Upper lobe of left lung (tissue), 6 donors: ENCODE data around the gene TEX264. TPM values are rescaled to one million over a fixed set of nuclear protein-coding genes. Genes with fewer than 3 reads are reported as not detected.

ENCODE experiments used
- ATAC-seq, 2 donors: fragments of 200-7000 bp; cut with Tn5 transposase; one replicate each; pipeline ENCODE4 v1.9.1; 2022; ENCODE audit warnings: mild to moderate bottlenecking in 2 of 2, moderate library complexity in 2 of 2; ENCODE audit not compliant: low FRiP score in 2 of 2
- DNase-seq, 2 donors: peaks; one replicate each; pipeline ENCODE4 v3.0.0-alpha.2; 2019 to 2020
- H3K27ac ChIP-seq, 4 donors: fragments of 200-600 bp; sonication (generic); one replicate each; pipeline ENCODE4 v1.5.1; 2016 to 2019
- H3K27me3 ChIP-seq, 4 donors: fragments of 200-600 bp; sonication (generic); one replicate each; pipeline ENCODE4 v1.5.1; 2017 to 2019
- H3K36me3 ChIP-seq, 4 donors: fragments of 200-600 bp; sonication (generic); one replicate each; pipeline ENCODE4 v1.5.1; 2016 to 2019
- H3K4me1 ChIP-seq, 4 donors: fragments of 200-600 bp; sonication (generic); one replicate each; pipeline ENCODE4 v1.5.1; 2018 to 2019
- H3K4me3 ChIP-seq, 4 donors: fragments of 200-600 bp; sonication (generic); one replicate each; pipeline ENCODE4 v1.5.1; 2017 to 2019; ENCODE audit warnings: mild to moderate bottlenecking in 2 of 4, moderate library complexity in 1 of 4
- H3K9me3 ChIP-seq, 4 donors: fragments of 200-600 bp; sonication (generic); one replicate each; pipeline ENCODE4 v1.5.1; 2018 to 2019
- EP300 ChIP-seq, 4 donors: sonication (generic); formaldehyde crosslinking; IDR thresholded peaks; one replicate each; pipeline ENCODE4 v1.5.1; 2017; ENCODE audit warnings: antibody characterized with exemption in 4 of 4, control low read depth in 2 of 4
- POLR2A ChIP-seq, 4 donors: fragments of 450-650 bp; IDR thresholded peaks; one replicate each; pipeline ENCODE4 v1.5.1; 2016 to 2017; ENCODE audit warnings: antibody characterized with exemption in 4 of 4, mild to moderate bottlenecking in 2 of 4
- POLR2AphosphoS5 ChIP-seq, 2 donors: sonication (generic); formaldehyde crosslinking; IDR thresholded peaks; one replicate each; pipeline ENCODE4 v1.5.1; 2017; ENCODE audit warnings: antibody characterized with exemption in 2 of 2
- WGBS, 2 donors: methylation state at CpG; one replicate each; pipeline ENCODE4 v1.1.5; 2017 to 2018; 5-methylcytosine and 5-hydroxymethylcytosine counted together
- total RNA-seq, 6 donors: library from RNA; depleted of rRNA in 4 of 6; stranded (reverse); fragments of >200 nt in 4 of 6; gene quantifications; one replicate each; pipeline versions ENCODE4 v1.1.0 to v1.2.1, GENCODE V29; 2016 to 2021
- TF ChIP-seq, protein P1 (sequence below), 6 experiments: fragments of 450-650 bp in 4 of 6; fragments of 200-600 bp in 2 of 6; sonication (generic) in 2 of 6; IDR thresholded peaks; one replicate each; pipeline ENCODE4 v1.5.1; 2016 to 2019; ENCODE audit warnings: antibody characterized with exemption in 6 of 6
- donor health status: DM: no; HTN: no; CAD: no; lungs with moderate emphysema.
- donor health status: DM: no; HTN: yes; CAD: no; lungs with severe emphysema.

Gene TEX264
- total RNA-seq, 6 donors from 2014 or later: 40.4 to 86.5 (median 55.5) TPM

DNA sequence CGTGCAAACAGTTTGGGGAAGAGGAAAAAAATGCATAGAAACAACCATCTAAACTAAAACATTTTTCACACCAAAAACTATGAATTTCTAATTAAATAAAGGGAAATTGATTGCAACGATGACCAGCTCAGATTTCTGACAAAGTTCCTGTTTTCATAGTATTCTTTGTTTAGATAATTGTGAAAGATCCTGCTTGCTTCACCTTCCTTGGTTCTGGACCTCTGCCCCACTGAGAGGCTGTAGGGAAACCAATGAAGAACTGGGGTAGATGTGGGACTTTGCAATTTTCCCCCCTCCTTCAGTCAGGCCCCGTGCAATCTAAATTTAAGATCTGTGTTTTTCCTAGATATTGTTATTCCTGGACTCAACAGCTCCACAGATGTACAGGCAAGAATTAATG, 13.8 kb upstream of the TEX264 start:
- ATAC-seq (no peak), DNase-seq (no peak)
- Histone ChIP-seq H3K36me3 (peaks cover 13 to 68% (median 38%) of the 10 kb centered on the region in 4 donors), H3K27ac (no peak overlapping the region), H3K4me1 (no peaks in the 10 kb centered on the region), H3K4me3 (no peak overlapping the region), H3K27me3 (no peaks in the 10 kb centered on the region), H3K9me3 (no peaks in the 10 kb centered on the region)
- no peak for TF ChIP-seq POLR2AphosphoS5 (IDR thresholded peaks at IDR 0.05)
- TF ChIP-seq, protein P1, sequence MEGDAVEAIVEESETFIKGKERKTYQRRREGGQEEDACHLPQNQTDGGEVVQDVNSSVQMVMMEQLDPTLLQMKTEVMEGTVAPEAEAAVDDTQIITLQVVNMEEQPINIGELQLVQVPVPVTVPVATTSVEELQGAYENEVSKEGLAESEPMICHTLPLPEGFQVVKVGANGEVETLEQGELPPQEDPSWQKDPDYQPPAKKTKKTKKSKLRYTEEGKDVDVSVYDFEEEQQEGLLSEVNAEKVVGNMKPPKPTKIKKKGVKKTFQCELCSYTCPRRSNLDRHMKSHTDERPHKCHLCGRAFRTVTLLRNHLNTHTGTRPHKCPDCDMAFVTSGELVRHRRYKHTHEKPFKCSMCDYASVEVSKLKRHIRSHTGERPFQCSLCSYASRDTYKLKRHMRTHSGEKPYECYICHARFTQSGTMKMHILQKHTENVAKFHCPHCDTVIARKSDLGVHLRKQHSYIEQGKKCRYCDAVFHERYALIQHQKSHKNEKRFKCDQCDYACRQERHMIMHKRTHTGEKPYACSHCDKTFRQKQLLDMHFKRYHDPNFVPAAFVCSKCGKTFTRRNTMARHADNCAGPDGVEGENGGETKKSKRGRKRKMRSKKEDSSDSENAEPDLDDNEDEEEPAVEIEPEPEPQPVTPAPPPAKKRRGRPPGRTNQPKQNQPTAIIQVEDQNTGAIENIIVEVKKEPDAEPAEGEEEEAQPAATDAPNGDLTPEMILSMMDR (IDR thresholded peaks at IDR 0.05): no peak
- TF ChIP-seq EP300 (IDR thresholded peaks at IDR 0.05): no peak
- no peak for TF ChIP-seq POLR2A (IDR thresholded peaks at IDR 0.05)
- 74 to 85% methylated on average over 3 of the region's 3 CpGs for WGBS, 2 donors

DNA sequence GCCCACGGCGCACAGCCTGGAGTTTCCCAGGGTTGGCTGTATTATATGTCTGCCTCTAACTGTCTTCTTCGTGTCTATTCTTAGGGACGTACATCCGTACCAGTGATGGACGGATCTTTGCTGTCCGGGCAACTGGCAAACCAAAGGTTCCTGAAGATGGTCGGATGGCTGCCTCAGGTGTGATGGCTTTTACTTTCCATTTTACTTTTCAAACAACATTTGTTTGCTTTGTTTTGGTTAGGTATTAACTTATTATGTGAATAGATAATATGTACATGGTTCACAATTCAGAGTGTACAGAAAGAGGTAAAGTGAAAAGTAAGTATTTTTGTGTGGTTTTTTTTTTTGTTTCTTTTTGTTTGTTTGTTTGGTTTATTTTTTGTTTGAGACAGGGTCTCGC, 11.1 kb upstream of the TEX264 start:
- ATAC-seq (no peak), DNase-seq (no peak)
- TF ChIP-seq EP300 (IDR thresholded peaks at IDR 0.05) (no peak), POLR2AphosphoS5 (IDR thresholded peaks at IDR 0.05) (no peak), POLR2A (IDR thresholded peaks at IDR 0.05) (no peak)
- TF ChIP-seq, protein P1 (IDR thresholded peaks at IDR 0.05): no peak
- Histone ChIP-seq H3K27me3 (no peaks in the 10 kb centered on the region), H3K4me3 (no peak overlapping the region), H3K4me1 (no peaks in the 10 kb centered on the region), H3K9me3 (no peaks in the 10 kb centered on the region), H3K27ac (no peak overlapping the region), H3K36me3 (peaks cover 15 to 92% (median 48%) of the 10 kb centered on the region in 4 donors)
- WGBS, 2 donors: 96 to 97% methylated on average over 9 of the region's 9 CpGs

DNA sequence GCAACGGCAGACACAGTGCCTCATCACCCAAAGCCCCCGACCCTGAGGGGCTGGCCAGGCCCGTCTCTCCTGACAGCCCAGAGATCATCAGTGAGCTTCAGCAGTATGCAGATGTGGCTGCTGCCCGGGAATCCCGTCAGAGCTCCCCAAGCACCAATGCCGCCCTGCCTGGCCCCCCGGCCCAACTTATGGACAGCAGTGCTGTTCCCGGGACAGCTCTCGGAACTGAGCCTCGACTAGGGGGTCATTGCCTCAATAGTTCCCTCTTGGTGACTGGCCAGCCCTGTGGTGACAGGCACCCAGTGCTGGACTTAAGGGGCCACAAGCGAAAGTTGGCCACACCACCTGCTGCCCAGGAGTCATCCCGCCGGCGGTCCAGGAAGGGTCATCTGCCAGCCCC, 8.6 kb upstream of the TEX264 start:
- H3K27me3 ChIP-seq: no peaks in the 10 kb centered on the region
- WGBS, 2 donors: 87 to 97% methylated on average over 3 to 14 of the region's 14 CpGs
- H3K36me3 ChIP-seq: peaks cover 15 to 75% (median 38%) of the 10 kb centered on the region in 4 donors

DNA sequence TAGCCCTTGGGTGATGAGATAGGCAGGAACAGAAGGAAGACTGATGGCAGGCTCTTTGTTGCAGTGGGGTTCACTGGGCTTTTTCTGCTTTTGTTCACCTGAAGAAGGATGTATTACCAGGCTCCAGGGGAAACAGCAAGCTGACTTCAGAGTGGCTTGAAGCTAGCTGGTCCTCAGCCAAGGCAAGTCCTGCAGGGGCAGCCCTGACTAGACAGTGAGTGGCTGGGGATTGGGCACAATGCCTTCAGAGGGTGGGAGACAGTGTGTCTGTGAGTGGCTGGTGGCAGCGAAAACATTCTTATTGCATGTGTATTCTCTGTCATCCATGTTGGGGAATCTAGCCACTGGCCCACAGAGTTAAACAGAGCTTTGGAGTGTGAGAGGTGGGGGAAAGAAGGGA, 2.3 kb upstream of the TEX264 start:
- no peak overlapping the region for H3K27ac ChIP-seq
- peaks cover 0 to 13% (median under 1%) of the 10 kb centered on the region in 4 donors for H3K36me3 ChIP-seq
- H3K27me3 ChIP-seq: no peaks in the 10 kb centered on the region
- ATAC-seq (no peak), DNase-seq (no peak)
- no peak for TF ChIP-seq EP300 (IDR thresholded peaks at IDR 0.05)
- H3K4me3 ChIP-seq: no peak overlapping the region
- 73 to 100% methylated on average over 1 of the region's 1 CpG for WGBS, 2 donors
- H3K4me1 ChIP-seq: peaks cover 33 to 40% (median 38%) of the 10 kb centered on the region in 4 donors
- no peaks in the 10 kb centered on the region for H3K9me3 ChIP-seq

More for the DNA sequence above, 8.6 kb upstream of the TEX264 start:
- no peak overlapping the region for H3K4me3 ChIP-seq
- H3K4me1 ChIP-seq: no peaks in the 10 kb centered on the region
- DNase-seq: peak in 1 of 2 donors; percentile 63
- no peak for TF ChIP-seq EP300 (IDR thresholded peaks at IDR 0.05)
- TF ChIP-seq POLR2A (IDR thresholded peaks at IDR 0.05): no peak
- TF ChIP-seq, protein P1 (IDR thresholded peaks at IDR 0.05): no peak
- no peak for TF ChIP-seq POLR2AphosphoS5 (IDR thresholded peaks at IDR 0.05)
- H3K9me3 ChIP-seq: no peaks in the 10 kb centered on the region
- H3K27ac ChIP-seq: no peak overlapping the region
- ATAC-seq: peak in 1 of 2 donors; percentile 62

DNA sequence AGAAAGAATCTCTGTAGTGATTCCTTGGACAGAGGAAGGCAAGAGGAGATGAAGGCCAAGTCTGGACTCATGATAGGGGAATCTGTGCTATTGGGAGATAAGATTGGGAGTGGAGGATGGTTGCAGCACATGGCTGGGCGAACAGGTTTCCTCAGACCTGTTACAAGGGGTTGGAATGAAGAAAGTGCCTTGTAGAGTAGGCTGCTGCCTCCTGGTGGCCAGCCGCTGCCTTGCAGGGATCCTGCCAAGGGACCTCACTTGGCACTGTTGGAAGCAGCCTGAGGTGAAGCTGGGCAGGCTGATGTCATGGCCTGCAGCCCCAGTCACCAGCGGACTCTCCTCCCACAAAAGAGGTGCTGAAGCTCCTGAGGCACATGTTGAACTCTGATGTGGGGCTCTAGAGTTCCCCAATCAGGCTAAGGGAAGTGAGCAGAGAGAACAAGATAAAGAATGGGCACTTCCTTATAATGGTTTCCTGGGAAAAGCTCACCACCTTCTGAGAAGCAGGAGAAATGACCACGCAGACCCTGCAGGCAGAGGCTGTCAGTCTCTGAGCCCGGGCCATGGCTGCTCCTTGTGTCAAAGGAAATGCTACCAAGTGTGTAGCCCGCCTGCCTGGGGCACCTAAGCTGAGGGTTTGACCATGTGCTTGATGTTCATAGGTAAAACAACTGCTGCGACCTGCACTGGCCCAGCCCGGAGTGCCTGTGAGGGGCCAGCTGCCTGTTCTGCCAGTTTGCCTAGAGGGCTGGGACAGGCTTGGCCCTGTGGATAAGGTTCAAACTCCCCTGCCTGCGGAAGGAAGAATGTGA, 1.6 kb upstream of the TEX264 start:
- peak; percentile 64 to 80 for ATAC-seq
- 43 to 50% methylated on average over 6 to 9 of the region's 9 CpGs for WGBS, 2 donors
- no peaks in the 10 kb centered on the region for H3K27me3 ChIP-seq
- H3K36me3 ChIP-seq: peaks cover 0 to 6% (median 3%) of the 10 kb centered on the region in 4 donors
- peak; percentile 92 to 97 for DNase-seq
- no peaks in the 10 kb centered on the region for H3K9me3 ChIP-seq
- TF ChIP-seq, protein P1 (IDR thresholded peaks at IDR 0.05): peak; percentile 90 to 97 (median 94)
- TF ChIP-seq POLR2AphosphoS5 (IDR thresholded peaks at IDR 0.05): no peak
- H3K27ac ChIP-seq: peak overlapping the region in 1 of 4 donors; percentile 6
- H3K4me3 ChIP-seq: no peak overlapping the region
- H3K4me1 ChIP-seq: peaks cover 33 to 46% (median 38%) of the 10 kb centered on the region in 4 donors
